Heart left ventricle (tissue), 16 donors: Measurements from ENCODE around the gene AKNA. TPM values are rescaled to one million over a fixed set of nuclear protein-coding genes. Genes with fewer than 3 reads are reported as not detected.

Source experiments
- ATAC-seq, 4 donors: fragments of 200-7000 bp; cut with Tn5 transposase; one replicate each; pipeline ENCODE4 v1.9.1; 2020 to 2022; ENCODE audit warnings: moderate library complexity in 4 of 4, mild to moderate bottlenecking in 3 of 4, moderate number of reproducible peaks in 1 of 4
- DNase-seq, 5 donors: peaks; one replicate each; pipeline ENCODE4 v3.0.0-alpha.2; 2020
- H3K27ac ChIP-seq, 12 donors: fragments of 200-600 bp; sonication (generic) in 4 of 12; one replicate each; pipeline versions ENCODE4 v1.5.0 to v1.8.0; 2016 to 2022; ENCODE audit warnings: mild to moderate bottlenecking in 2 of 12
- H3K27me3 ChIP-seq, 9 donors: fragments of 200-600 bp; sonication (generic) in 2 of 9; one replicate each; pipeline versions ENCODE4 v1.5.1 to v1.8.0; 2016 to 2022; ENCODE audit warnings: mild to moderate bottlenecking in 3 of 9
- H3K36me3 ChIP-seq, 9 donors: fragments of 200-600 bp; sonication (generic) in 2 of 9; one replicate each; pipeline versions ENCODE4 v1.5.0 to v1.8.0; 2018 to 2022; ENCODE audit warnings: mild to moderate bottlenecking in 2 of 9
- H3K4me1 ChIP-seq, 12 donors: fragments of 200-600 bp; sonication (generic) in 4 of 12; one replicate each; pipeline versions ENCODE4 v1.5.0 to v1.8.0; 2016 to 2022; ENCODE audit warnings: mild to moderate bottlenecking in 3 of 12
- H3K4me3 ChIP-seq, 12 donors: fragments of 200-600 bp; sonication (generic) in 4 of 12; one replicate each; pipeline versions ENCODE4 v1.5.0 to v1.8.0; 2017 to 2022; ENCODE audit warnings: mild to moderate bottlenecking in 9 of 12, moderate library complexity in 4 of 12
- H3K9me3 ChIP-seq, 12 donors: fragments of 200-600 bp; sonication (generic) in 4 of 12; one replicate each; pipeline versions ENCODE4 v1.5.0 to v1.8.0; 2016 to 2022; ENCODE audit warnings: mild to moderate bottlenecking in 1 of 12
- CTCF ChIP-seq, 12 donors: fragments of 200-600 bp; sonication (generic) in 4 of 12; IDR thresholded peaks; one replicate each; pipeline versions ENCODE4 v1.5.0 to v1.8.0; 2018 to 2022; ENCODE audit warnings: antibody characterized with exemption in 12 of 12, mild to moderate bottlenecking in 5 of 12
- POLR2A ChIP-seq, 2 donors: fragments of 450-650 bp; IDR thresholded peaks; one replicate each; pipeline ENCODE4 v1.6.1; 2017; ENCODE audit warnings: antibody characterized with exemption in 2 of 2, mild to moderate bottlenecking in 2 of 2, moderate library complexity in 2 of 2
- WGBS, 4 donors: extraction: QIAGEN DNeasy Blood & Tissue Kit in 2 of 4; methylation state at CpG; one replicate each; pipeline versions ENCODE4 v1.1.5 to v1.1.7; 2013 to 2018; 5-methylcytosine and 5-hydroxymethylcytosine counted together
- intact Hi-C, 10 donors: fragments of 100-400 bp; cut with DNase I; formaldehyde crosslinking; loops; one replicate each; pipeline versions ENCODE4 v1.11.1 to v1.14.2; 2022
- polyA plus RNA-seq, 2 donors: library from polyadenylated mRNA; stranded (reverse); fragments of 200-250 nt; gene quantifications; one replicate each; pipeline ENCODE4 v1.2.3, GENCODE V29; 2013
- total RNA-seq, 9 donors: library from RNA; depleted of rRNA in 2 of 9; stranded (reverse); fragments of >200 nt in 2 of 9; fragmentation: NEBNext Ultra II Directional in 3 of 9; extraction: Animal tissue kit (Norgen Biotek cat#: 25700) in 3 of 9; gene quantifications; one replicate each; pipeline versions ENCODE4 v1.1.0 to v1.2.4, GENCODE V29; 2016 to 2023
- donor health status: ischemic (EF 13 %, LVEDD 7.1; RV severe dilation, severe dysfunction).
- donor health status: healthy with polysubstance abuse.
- donor health status: DM: no; HTN: yes; CAD: no.
- donor health status: DM: no; HTN: no; CAD: no.
- donor health status: ischemic (EF 25% LVEDD 6.9; RV normal size, moderate dysfunction).
- donor health status: ischemic (EF 25% LVEDD 5.7; RV mildly dilated, moderate dysfunction).
- donor health status: healthy.
- donor health status: DM: yes; HTN: yes; CAD: no.
- donor health status: ischemic (EF 35%, LVEDD 5.7; RV mildly dilated, moderate dysfunction).
- donor health status: nonischemic (EF 11% LVEDD 7.7; RV severe dilation, severe dysfunction).
- donor health status: DM: yes; HTN: yes; CAD: no.
- donor health status: PGD.
- donor health status: ischemic (EF 29% LVEDD 5.4; RV normal size, mild dysfunction).
- donor health status: nonischemic (EF 23%, LVEDD 6.1; RV moderate dilation, normal function).

Gene AKNA
- total and polyA plus RNA-seq, 11 donors, result 2.5 to 30.8 (median 4.4) TPM

DNA sequence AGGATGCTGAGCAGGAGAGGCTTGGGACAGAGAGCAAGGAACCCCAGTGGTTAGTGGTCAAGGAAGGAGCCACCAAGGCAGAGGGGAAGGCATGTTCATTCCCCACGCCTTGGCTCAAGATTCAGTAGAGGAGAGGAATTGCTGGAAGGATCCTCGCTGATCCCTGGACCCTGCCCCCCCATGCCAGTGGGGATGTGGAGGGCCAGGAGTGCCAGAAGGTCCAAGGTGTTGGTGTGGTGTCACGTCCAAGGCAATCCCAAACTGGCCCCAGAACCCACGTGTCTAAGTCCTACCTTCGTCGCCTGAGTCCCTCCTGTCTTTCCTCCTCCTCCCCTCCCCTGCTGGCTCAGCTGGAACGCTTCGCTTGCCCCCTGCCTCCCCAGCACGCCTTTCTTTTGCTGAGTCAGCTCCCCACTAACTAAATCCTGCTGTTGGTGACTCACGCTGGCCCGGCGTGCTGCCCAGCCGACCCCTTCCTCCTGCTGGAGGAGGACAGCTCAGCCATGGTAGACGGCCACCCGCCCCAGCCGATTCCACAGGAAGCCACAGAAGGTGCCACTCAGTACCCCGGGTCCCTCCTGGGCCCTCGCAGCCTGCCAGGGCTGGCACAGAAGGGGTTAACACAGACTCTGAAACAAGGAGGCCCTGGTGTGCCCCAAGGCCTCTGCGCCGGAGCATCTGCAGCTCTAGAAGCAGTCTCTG, 102.5 kb downstream of the AKNA start:
- Histone ChIP-seq H3K4me1 (peaks cover 0 to 9% (median 0%) of the 10 kb centered on the region in 12 donors), H3K9me3 (no peaks in the 10 kb centered on the region), H3K4me3 (no peak overlapping the region), H3K27ac (no peak overlapping the region), H3K36me3 (peaks cover 0 to 2% (median 0%) of the 10 kb centered on the region in 9 donors), H3K27me3 (no peaks in the 10 kb centered on the region)
- TF ChIP-seq POLR2A (IDR thresholded peaks at IDR 0.05), result no peak
- no peak for TF ChIP-seq CTCF (IDR thresholded peaks at IDR 0.05)
- intact Hi-C loops, result loop anchor here in 3 of 10 donors (5.0 kb wide), 2 partner anchors 128 to 133 kb away; partner anchors contain the start of gene COL27A1 (in 2 of the 3)
- WGBS, 4 donors, result 76 to 79% (median 77%) methylated on average over 16 to 20 of the region's 20 CpGs
- ATAC-seq, result no peak
- DNase-seq, result peak; percentile 4 to 68 (median 14)

DNA sequence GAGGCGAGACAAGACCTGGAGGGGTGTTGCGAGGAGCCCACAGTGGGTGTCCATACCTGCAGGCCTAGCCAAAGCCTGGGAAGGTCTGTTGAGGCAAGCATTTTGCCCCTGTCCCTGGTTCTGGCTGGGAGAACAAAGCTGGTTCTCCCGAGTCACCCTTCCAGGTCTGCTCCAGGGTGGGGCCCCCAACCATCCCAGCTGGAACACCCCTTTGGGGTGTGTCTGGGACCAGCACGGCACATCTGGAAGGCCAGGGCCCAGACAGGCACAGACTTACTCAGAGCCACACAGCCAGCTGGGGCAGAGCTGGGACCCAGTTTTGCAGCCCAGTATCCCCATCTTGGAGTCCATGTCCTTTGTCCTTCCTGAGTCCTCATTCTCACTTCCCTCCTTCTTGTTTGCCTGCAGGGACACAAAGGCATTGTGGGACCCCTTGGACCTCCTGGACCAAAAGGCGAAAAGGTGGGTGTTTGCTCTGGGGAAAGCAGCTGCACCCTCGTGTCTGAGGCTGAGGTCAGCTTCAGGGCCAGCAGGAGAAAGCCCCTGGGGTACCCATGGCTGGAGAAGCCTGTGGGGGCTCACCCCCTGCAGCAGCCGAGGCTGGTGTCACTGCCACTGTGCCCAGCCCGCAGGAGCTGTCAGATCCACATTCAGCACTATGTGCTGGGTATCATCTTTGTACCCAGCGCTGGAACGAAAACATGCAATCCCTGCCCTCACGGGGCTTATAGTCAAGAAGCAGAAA, 103.3 kb downstream of the AKNA start:
- H3K4me1 ChIP-seq, result peaks cover 0 to 9% (median 0%) of the 10 kb centered on the region in 12 donors
- DNase-seq (peak; percentile 5 to 48 (median 11)), ATAC-seq (no peak)
- no peak for TF ChIP-seq POLR2A (IDR thresholded peaks at IDR 0.05)
- TF ChIP-seq CTCF (IDR thresholded peaks at IDR 0.05), result no peak
- 92 to 96% (median 92%) methylated on average over 10 to 11 of the region's 11 CpGs for WGBS, 4 donors
- H3K36me3 ChIP-seq, result peaks cover 0 to 2% (median 0%) of the 10 kb centered on the region in 9 donors
- H3K9me3 ChIP-seq, result no peaks in the 10 kb centered on the region
- H3K27me3 ChIP-seq, result no peaks in the 10 kb centered on the region
- intact Hi-C loops, result loop anchor here in 3 of 10 donors (5.0 kb wide), 2 partner anchors 127 to 132 kb away; partner anchors contain the start of gene COL27A1 (in 2 of the 3)
- H3K4me3 ChIP-seq, result no peak overlapping the region
- H3K27ac ChIP-seq, result no peak overlapping the region

Other genes with a start within 250 kb of the AKNA start
- 10 to 100 TPM in 1 of 9 donors, 1 to 10 TPM in 8; 2.3 to 10.8 (median 5.2) TPM for gene COL27A1, start 232.4 kb downstream of the AKNA start, total RNA-seq
- gene COL27A1, start 232.4 kb downstream of the AKNA start, polyA plus RNA-seq, result 10 to 100 TPM in 1 of 2 donors, 1 to 10 TPM in 1; 2.7 to 14.2 TPM
- under 1 TPM in 2 of 9 donors, not detected in 7; 0.51 to 0.80 TPM for gene ORM1, start 64.9 kb downstream of the AKNA start, total RNA-seq
- under 1 TPM in 1 of 2 donors, not detected in 1; 1.00 TPM for gene ORM1, start 64.9 kb downstream of the AKNA start, polyA plus RNA-seq
- gene ORM2, start 58.1 kb downstream of the AKNA start, total RNA-seq, result not detected
- under 1 TPM in 1 of 2 donors, not detected in 1; 0.14 TPM for gene ORM2, start 58.1 kb downstream of the AKNA start, polyA plus RNA-seq
- gene WHRN, start 117.5 kb upstream of the AKNA start, total RNA-seq, result 1 to 10 TPM in 3 of 9 donors, under 1 TPM in 6; 0.12 to 1.4 (median 0.56) TPM
- under 1 TPM; 0.37 to 0.61 TPM for gene WHRN, start 117.5 kb upstream of the AKNA start, polyA plus RNA-seq
- gene ATP6V1G1, start 199.8 kb upstream of the AKNA start, total RNA-seq, result 100 to 1,000 TPM in 2 of 9 donors, 10 to 100 TPM in 7; 58.1 to 135 (median 69.1) TPM
- gene ATP6V1G1, start 199.8 kb upstream of the AKNA start, polyA plus RNA-seq, result 100 to 1,000 TPM in 1 of 2 donors, 10 to 100 TPM in 1; 85.4 to 136 TPM
- 1 to 10 TPM; 1.3 to 6.4 (median 3.7) TPM for gene TMEM268, start 223.3 kb upstream of the AKNA start, total RNA-seq
- gene TMEM268, start 223.3 kb upstream of the AKNA start, polyA plus RNA-seq, result 1 to 10 TPM in 1 of 2 donors, under 1 TPM in 1; 0.91 to 1.9 TPM